Thyroid gland (tissue), 4 donors: ENCODE results near the gene FOXO3. TPM values are rescaled to one million over a fixed set of nuclear protein-coding genes. Genes with fewer than 3 reads are reported as not detected.

Experiments used
- DNase-seq, 2 donors: peaks; one replicate each; pipeline ENCODE4 v3.0.0-alpha.2; 2019
- H3K27ac ChIP-seq, 3 donors: fragments of 200-600 bp; sonication (generic); 1 replicate in 2 of 3; 2 replicates in 1 of 3; pipeline ENCODE4 v1.5.1; 2016 to 2019; ENCODE audit warnings: mild to moderate bottlenecking in 1 of 3, moderate library complexity in 1 of 3
- H3K27me3 ChIP-seq: fragments of 200-600 bp; sonication (generic); one replicate; pipeline ENCODE4 v1.5.1; 2019
- H3K36me3 ChIP-seq, 2 donors: fragments of 200-600 bp; sonication (generic); one replicate each; pipeline ENCODE4 v1.5.1; 2016 to 2019
- H3K4me1 ChIP-seq, 2 donors: fragments of 200-600 bp; sonication (generic); one replicate each; pipeline ENCODE4 v1.5.1; 2017 to 2019
- H3K4me3 ChIP-seq, 3 donors: fragments of 200-600 bp; sonication (generic); replicated peaks in 1 of 3; 1 replicate in 2 of 3; 2 replicates in 1 of 3; pipeline ENCODE4 v1.5.1; 2016; ENCODE audit warnings: mild to moderate bottlenecking in 1 of 3
- H3K9me3 ChIP-seq: fragments of 200-600 bp; sonication (generic); one replicate; pipeline ENCODE4 v1.5.1; 2017
- POLR2A ChIP-seq, 2 donors: fragments of 450-650 bp; IDR thresholded peaks; one replicate each; pipeline ENCODE4 v1.6.1; 2017; ENCODE audit warnings: antibody characterized with exemption in 2 of 2, mild to moderate bottlenecking in 2 of 2, moderate library complexity in 1 of 2
- WGBS, 2 donors: methylation state at CpG; one replicate each; pipeline ENCODE4 v1.1.5; 2017; 5-methylcytosine and 5-hydroxymethylcytosine counted together
- intact Hi-C: fragments of 100-400 bp; cut with DNase I; formaldehyde crosslinking; loops from one replicate; pipeline ENCODE4 v1.15.1; 2023
- total RNA-seq, 4 donors: library from RNA; depleted of rRNA; stranded (reverse); fragments of >200 nt; gene quantifications; one replicate each; pipeline ENCODE4 v1.2.3, GENCODE V29; 2016
- TF ChIP-seq, protein P1 (sequence below), 6 experiments: fragments of 200-600 bp in 3 of 6; fragments of 450-650 bp in 3 of 6; sonication (generic) in 3 of 6; IDR thresholded peaks; one replicate each; pipeline ENCODE4 v1.5.1; 2016 to 2019; ENCODE audit warnings: antibody characterized with exemption in 6 of 6, mild to moderate bottlenecking in 2 of 6, inconsistent platforms in 1 of 6, moderate library complexity in 1 of 6

FOXO3 gene
- total RNA-seq, 4 donors from 2014 or later = 61.8 to 103 (median 76.8) TPM

GRCh38 chr6:108699290-108700041, 138.7 kb downstream of the FOXO3 start:
- peak in 1 of 2 donors; percentile 10 for DNase-seq
- Histone ChIP-seq H3K4me3 (no peak overlapping the region), H3K27me3 (no peaks in the 10 kb centered on the region), H3K36me3 (no peaks in the 10 kb centered on the region), H3K9me3 (no peaks in the 10 kb centered on the region), H3K27ac (no peak overlapping the region), H3K4me1 (no peaks in the 10 kb centered on the region)
- intact Hi-C loops = no loop called here
- 78 to 84% methylated on average over 17 of the region's 17 CpGs for WGBS, 2 donors
- TF ChIP-seq POLR2A (IDR thresholded peaks at IDR 0.05) = no peak
- TF ChIP-seq, protein P1, sequence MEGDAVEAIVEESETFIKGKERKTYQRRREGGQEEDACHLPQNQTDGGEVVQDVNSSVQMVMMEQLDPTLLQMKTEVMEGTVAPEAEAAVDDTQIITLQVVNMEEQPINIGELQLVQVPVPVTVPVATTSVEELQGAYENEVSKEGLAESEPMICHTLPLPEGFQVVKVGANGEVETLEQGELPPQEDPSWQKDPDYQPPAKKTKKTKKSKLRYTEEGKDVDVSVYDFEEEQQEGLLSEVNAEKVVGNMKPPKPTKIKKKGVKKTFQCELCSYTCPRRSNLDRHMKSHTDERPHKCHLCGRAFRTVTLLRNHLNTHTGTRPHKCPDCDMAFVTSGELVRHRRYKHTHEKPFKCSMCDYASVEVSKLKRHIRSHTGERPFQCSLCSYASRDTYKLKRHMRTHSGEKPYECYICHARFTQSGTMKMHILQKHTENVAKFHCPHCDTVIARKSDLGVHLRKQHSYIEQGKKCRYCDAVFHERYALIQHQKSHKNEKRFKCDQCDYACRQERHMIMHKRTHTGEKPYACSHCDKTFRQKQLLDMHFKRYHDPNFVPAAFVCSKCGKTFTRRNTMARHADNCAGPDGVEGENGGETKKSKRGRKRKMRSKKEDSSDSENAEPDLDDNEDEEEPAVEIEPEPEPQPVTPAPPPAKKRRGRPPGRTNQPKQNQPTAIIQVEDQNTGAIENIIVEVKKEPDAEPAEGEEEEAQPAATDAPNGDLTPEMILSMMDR (IDR thresholded peaks at IDR 0.05) = no peak

DNA sequence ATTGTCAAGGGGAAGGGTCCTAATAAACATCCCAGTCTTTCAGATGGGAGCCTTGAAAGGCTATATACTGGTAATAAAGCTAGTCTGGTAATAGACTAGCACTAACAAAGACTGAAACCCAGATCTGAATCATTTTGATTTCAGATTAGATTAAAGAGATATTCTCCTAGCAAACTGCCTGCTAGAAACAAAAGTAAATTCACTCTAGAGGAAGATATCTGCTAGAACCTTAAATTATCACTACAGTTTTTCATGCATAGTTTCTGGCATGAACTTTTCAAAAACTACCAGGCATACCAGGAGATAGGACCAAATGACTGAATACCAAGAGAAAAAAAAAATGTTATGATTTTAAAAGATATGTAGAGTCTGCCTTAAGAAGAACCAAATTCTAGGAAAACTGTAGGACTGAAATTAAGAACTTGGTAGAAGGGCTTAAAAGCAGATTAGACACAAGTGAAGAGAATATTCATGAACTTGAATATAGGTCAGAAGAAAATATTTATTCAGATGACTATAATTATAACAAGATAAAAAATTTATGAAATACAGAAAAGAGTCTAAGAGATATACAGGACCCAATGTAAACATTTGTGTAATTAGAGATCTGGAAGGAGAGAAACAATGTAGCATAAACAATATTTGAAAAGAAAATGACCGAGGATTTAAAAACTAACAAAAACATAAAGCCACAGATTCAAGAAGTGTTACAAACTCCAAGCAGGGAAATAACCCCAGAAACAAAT, 141.6 kb downstream of the FOXO3 start:
- H3K27ac ChIP-seq = no peak overlapping the region

DNA sequence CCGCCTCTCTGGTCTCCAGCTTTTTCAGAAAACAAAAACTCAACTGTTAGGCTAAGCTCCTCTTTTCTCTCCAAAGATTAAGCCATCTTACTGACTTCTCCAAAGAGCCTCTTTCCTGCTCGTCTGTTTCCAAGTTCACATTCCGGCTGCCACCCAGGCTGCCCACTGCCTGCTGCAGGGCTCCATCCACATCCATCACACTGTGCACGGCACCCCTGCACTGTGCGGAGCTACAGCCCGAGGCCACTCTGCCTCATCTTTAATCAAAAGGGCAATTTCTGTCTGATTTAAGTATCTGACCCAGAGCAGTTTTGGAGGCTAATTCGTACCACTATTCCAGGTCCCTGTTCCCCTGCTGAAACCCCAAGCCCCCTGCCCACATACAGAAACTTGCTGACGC, 145.9 kb downstream of the FOXO3 start:
- no peak overlapping the region for H3K4me3 ChIP-seq
- 94 to 95% methylated on average over 8 of the region's 8 CpGs for WGBS, 2 donors
- no peaks in the 10 kb centered on the region for H3K36me3 ChIP-seq
- H3K9me3 ChIP-seq = no peaks in the 10 kb centered on the region
- no peaks in the 10 kb centered on the region for H3K27me3 ChIP-seq
- intact Hi-C loops = no loop called here
- peak overlapping the region in 1 of 3 donors; percentile 13 for H3K27ac ChIP-seq
- H3K4me1 ChIP-seq = peaks cover 7 to 15% of the 10 kb centered on the region in 2 donors
- no peak for DNase-seq
- TF ChIP-seq POLR2A (IDR thresholded peaks at IDR 0.05) = no peak
- TF ChIP-seq, protein P1 (IDR thresholded peaks at IDR 0.05) = no peak

More for the DNA sequence above, 141.6 kb downstream of the FOXO3 start:
- intact Hi-C loops = no loop called here
- no peak overlapping the region for H3K4me3 ChIP-seq
- no peaks in the 10 kb centered on the region for H3K36me3 ChIP-seq
- DNase-seq = no peak
- H3K4me1 ChIP-seq = peaks cover under 1 to 5% of the 10 kb centered on the region in 2 donors
- TF ChIP-seq, protein P1 (IDR thresholded peaks at IDR 0.05) = no peak
- no peak for TF ChIP-seq POLR2A (IDR thresholded peaks at IDR 0.05)
- no peaks in the 10 kb centered on the region for H3K9me3 ChIP-seq
- 95 to 100% methylated on average over 1 of the region's 1 CpG for WGBS, 2 donors
- H3K27me3 ChIP-seq = no peaks in the 10 kb centered on the region

DNA sequence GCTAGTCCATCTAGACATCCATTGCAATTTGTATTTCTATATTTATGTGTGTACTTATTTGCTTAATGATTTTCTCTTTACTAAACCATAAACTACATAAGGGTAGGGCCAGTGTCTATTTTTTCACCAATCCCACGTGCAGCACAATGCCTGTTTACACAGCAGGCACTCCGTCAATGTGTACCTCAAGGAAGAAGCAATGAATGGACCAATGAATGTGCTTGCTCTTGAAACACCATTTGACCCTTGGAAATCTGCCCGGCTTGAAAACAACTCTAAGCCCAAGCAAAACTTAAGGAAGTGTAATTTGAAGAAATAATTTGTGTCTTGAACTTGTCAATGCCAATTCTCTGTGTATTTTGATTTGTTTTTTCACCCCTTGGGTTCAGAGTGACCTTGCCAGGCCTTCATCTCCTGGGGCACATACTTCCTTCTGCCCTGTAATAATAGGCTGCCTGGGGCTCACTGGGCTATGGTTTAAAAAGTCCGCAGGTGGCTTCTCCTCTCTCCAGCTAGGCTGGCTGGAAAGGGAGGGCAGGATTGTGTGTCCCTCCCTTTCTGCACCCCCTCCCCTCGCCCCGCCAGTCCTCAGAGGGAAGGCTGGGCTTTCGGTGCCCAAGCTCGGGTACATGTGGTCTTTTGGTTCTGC, 146.7 kb downstream of the FOXO3 start:
- Histone ChIP-seq H3K27me3 (no peaks in the 10 kb centered on the region), H3K4me3 (no peak overlapping the region), H3K27ac (peak overlapping the region in 2 of 3 donors; percentile 12 to 25), H3K9me3 (no peaks in the 10 kb centered on the region), H3K4me1 (peaks cover 7 to 19% of the 10 kb centered on the region in 2 donors), H3K36me3 (no peaks in the 10 kb centered on the region)
- intact Hi-C loops = no loop called here
- DNase-seq = peak; percentile 58 to 64
- 39 to 46% methylated on average over 8 of the region's 8 CpGs for WGBS, 2 donors
- TF ChIP-seq POLR2A (IDR thresholded peaks at IDR 0.05) = no peak
- TF ChIP-seq, protein P1 (IDR thresholded peaks at IDR 0.05) = no peak
